Kidney glomerular epithelial cell (primary cell): Measurements from ENCODE around the gene LRRC4C.
"Not testable (repeated sequence)": the region's sequence is repeated elsewhere in the genome, so short reads cannot be mapped to it uniquely, and the experiment has no call there.

Experiments used
- DNase-seq: peaks from one replicate; lab custom pipeline; 2025; lab: John Stamatoyannopoulos, UW

LRRC4C gene

GRCh38 chr11:40230821-40231220 is 1228.6 kb downstream of the LRRC4C start:
- no peak for DNase-seq

DNA sequence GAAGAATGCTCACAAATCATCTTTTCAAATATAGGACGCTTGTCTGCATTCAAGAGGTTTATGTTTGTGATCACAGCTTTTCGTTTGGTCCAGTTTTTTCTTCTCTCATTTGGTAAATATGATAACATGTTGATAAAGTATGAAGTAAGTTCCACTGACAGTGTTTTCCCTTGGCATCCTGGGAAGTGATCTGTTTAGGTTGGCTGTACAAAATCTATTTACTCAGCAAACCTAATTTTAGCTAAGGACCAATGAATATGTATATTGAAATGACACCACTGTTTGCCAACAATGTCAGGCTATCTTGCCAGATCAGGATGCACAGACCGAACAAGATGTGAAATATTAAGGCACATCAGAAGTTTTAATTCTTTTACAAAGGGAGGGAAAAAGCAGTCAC is 1230.8 kb downstream of the LRRC4C start:
- no peak for DNase-seq

- DNase-seq, result no peak
Measured at GRCh38 chr11:40227730-40228129, 1231.7 kb downstream of the LRRC4C start.

DNA sequence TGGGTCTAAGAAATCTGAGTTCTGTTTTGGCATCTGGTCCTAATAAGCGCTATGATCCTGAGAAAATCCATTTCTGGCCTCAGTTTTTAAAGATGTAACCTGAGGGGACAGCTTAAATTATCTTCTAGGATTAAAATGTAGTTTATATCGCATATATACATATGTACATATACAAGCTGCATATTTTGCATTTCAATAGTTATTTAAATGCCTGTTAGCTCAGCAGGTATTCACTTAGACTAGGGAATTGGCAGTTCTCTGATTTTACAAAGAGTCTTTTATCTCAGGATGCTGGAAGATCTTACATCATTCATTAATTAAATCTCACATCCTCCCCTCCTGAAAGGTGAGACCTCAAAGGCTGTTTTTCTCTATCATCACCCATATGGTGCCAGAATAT is 1232.8 kb downstream of the LRRC4C start:
- no peak for DNase-seq

DNA sequence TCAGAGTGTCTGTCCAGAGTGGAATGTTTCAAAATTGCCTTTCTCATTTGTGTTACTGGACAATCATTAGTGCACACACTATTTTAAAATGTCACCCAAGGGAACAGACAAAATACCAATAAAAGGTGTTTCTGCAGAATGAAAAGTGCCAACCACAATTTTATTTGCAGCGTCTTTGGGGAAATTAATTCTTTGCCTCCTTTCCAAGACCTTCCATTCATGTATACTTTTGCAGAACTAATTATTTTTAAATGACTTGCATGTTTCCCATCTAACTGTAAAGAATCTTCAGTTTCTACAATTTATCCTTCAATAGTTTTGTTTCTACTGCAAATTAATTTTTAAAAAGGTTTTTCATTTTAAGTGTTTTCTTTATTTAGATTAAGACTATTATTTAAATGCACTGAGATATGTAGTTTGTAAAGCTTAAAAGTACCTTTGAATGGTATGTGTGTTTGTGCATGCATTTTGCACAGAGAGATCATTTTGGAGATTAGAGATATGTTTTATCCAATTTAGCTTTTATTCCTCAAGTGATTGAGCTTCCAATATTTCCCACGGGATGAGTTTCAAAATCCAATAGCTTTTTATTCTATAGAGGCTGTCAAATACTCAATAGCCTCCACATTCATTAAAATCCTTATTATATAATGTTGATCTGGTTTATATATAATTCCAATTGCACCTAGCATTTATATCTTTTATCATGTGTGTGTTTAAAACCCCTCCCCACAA is 1235.7 kb downstream of the LRRC4C start:
- no peak for DNase-seq

- no peak for DNase-seq
Measured at GRCh38 chr11:40219401-40219800, 1240.1 kb downstream of the LRRC4C start.

DNA sequence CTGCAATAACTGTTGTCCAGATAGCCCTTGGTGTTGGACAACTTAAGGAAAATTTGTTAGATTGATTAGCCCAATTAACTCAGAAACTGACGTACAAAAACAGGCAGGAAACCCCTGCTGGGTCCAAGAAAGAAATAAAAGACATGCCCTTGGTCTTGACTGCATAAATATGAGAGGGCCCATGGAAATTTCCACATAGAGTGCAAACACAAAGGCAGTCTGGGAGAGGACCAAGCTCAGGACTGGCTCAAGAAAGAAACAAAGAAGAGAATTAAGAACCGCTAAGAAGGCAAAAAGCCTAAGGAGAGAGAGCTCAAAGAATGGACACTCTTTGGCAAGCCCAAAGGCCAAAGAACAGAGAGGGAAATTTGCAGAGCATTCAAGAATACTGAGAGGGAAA is 1243.9 kb downstream of the LRRC4C start:
- DNase-seq, result no peak

DNA sequence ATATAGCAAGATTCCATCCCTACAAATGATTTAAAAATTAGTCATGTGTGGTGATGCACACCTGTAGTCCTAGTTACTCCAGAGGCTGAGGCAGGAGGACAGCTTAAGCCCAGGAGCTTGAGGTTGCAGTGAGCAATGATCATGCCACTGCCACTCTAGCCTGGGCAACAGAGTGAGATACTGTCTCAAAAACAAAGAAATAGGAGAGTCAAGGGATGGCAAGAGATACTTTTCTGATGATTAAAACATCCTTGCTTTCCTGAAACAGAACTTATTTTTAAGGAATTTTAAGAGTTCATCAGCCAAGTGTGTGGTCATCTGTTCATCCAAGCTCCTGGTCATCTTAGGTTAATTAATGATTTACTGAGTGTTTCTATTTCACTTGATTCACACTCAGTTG is 1252.0 kb downstream of the LRRC4C start:
- peak; percentile 11 for DNase-seq

- DNase-seq, result no peak
Measured at GRCh38 chr11:40204228-40204627, 1255.2 kb downstream of the LRRC4C start.

GRCh38 chr11:40203606-40204005 is 1255.8 kb downstream of the LRRC4C start:
- no peak for DNase-seq

GRCh38 chr11:40202589-40203270 is 1256.7 kb downstream of the LRRC4C start:
- no peak for DNase-seq

GRCh38 chr11:40192590-40192989 is 1266.9 kb downstream of the LRRC4C start:
- not testable (repeated sequence) for DNase-seq

- DNase-seq, result no peak
Measured at GRCh38 chr11:40190294-40190693, 1269.2 kb downstream of the LRRC4C start.

- no peak for DNase-seq
Measured at GRCh38 chr11:40188848-40189247, 1270.6 kb downstream of the LRRC4C start.

- DNase-seq, result no peak
Measured at GRCh38 chr11:40187295-40187694, 1272.2 kb downstream of the LRRC4C start.

GRCh38 chr11:40186437-40187263 is 1272.8 kb downstream of the LRRC4C start:
- no peak for DNase-seq

- DNase-seq, result no peak
Measured at GRCh38 chr11:40185793-40186192, 1273.7 kb downstream of the LRRC4C start.

- peak; percentile 44 for DNase-seq
Measured at GRCh38 chr11:40183073-40184064, 1276.1 kb downstream of the LRRC4C start.

GRCh38 chr11:40179541-40179940 is 1279.9 kb downstream of the LRRC4C start:
- no peak for DNase-seq

GRCh38 chr11:40178470-40178869 is 1281.0 kb downstream of the LRRC4C start:
- no peak for DNase-seq

- no peak for DNase-seq
Measured at GRCh38 chr11:40175980-40176379, 1283.5 kb downstream of the LRRC4C start.

DNA sequence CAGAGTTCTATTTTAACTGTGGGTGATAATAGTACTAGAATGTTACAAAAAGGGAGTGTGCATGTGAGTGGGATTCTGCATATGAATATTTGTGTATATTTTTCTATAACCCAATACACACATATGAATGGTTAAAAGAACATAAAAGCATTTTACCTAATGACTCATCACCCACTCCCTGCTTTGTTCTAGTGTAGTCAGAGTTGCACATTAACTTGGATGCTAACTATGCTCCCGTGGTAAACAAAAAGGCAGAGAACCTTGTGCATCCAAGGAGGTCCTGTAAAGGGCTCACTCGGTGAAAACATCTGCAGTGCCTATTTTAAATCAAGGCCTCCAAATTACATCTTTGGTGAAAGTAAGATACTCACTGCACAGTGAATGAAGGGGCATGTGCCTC is 1289.4 kb downstream of the LRRC4C start:
- DNase-seq, result peak; percentile 21
